Measurements from ENCODE around the gene ZNF212.

The ZNF212 gene

DNA sequence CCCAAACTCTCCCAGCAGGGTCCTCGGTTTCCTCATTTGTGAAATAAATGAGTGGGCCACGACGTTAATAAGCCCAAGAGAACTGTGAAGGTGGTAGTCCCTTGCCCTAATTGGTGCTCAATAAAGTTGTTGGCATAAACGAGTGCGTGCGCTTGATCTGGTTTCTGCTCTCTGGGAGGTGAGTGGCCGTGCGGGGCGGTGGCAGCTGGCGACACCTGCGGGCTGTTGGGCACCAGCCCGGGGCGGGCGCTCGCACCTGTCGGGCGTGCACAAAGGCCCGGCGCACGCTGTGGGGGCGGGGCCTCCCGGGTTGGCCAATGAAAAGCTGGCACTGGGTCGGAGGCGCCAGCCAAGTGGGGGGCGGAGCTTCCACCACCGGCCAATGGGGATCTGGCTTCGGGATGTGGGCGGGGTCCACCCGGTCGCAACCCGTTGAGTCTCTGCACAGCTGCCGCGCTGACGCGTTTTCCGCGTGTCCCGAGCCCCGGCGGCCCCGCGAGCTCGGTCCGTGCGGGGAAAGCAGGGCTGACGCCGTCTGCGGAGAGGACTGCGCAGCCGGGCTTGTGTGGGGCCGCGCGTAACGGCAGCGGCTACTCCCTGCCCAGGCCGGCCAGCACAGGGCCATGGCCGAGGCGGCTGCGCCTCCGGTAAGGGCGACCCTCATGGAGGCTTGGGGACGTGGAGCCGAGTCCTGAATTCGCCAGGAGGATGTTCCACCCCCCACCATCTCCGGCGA is 45.6 kb downstream of the ZNF212 start:
- DNase-seq (ENCODE audit: low read depth) = peak; percentile 95

DNA sequence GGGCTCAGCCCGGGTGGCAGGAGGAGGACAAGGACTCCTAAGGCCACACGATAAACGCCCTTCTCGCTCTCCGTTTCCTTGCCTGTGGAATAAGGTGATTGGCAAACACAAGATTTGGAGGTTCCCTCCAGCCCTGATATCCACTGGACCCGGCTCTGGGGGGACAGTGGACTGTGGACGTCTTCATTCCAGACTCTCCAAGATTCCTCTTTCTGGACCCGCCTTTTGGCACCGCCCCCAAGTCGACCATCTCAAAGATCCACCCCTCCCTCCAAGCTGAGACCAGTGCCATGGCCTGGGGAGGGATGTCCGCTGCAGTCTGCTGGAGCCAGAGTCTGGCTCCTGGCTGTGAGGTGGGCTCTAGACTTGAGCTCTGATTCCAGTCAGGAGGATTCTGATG is 46.2 kb downstream of the ZNF212 start:
- no peak for DNase-seq (ENCODE audit: low read depth)

DNA sequence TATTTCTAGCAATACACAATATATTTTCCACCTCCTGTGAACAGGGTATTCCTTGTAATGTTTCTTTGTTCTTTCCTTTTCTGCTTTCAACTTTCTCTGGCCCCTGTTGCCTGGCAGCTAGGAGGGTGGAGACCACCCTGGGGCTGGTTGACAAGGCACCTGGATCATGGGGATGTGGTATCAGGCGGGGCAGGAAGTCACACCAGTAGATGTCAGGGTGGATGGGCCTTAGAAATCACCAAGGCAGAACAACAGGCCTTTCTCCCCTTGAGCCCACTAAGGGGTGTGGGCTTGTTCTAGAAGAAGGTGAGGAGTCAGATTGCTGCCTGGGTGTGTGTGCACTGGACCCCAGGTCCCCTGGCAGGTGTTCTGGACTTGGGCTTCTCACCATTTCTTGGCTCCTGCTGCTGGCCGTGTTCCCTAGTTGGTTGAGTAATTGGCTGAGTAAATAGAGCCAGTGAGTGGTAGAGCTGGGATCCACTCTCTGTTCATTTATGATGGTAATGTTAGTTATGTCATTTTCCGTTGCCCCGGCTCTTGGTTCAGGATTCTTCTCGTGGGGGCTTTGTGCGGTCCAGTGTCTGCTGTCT is 47.5 kb downstream of the ZNF212 start:
- DNase-seq (ENCODE audit: low read depth) = no peak

DNA sequence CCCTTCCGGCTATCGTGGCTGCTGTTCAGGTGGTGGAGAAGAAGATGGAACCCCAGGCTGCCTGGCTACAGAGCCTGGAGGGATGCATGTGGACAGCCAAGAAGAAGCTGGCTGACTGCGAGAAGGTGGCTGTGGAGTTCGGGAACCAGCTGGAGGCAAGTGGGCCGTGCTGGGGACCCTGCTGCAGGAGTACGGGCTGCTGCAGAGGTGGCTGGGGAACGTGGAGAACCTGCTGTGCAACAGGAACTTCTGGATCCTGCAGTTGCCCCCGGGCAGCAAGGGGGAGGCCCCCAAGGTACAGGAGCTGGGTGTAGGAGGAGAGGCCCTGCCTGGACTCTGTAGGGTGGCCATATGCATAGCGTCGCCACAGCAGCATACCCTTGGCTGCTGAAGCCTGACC is 48.2 kb downstream of the ZNF212 start:
- no peak for DNase-seq (ENCODE audit: low read depth)

DNA sequence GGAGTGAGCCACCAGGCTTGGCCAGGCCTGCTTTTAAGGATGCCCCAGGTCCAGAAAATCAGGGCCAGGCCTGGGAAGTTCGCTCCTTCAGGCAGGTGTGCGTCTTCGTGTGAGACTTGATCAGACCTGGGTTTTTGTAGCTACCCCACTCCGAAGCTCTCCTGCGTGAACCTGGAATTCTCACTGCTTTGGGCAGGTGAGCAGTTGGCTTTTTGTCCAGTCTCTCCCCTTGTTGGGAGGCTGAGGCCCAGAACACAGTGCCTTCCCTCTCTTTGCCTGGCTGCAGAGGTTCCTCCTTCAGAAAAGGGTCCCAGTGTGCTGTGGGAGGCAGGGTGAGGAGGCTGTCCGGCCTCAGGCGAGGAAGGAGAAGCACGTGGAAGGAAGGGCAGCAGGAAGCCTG is 49.8 kb downstream of the ZNF212 start:
- DNase-seq (ENCODE audit: low read depth) = no peak

DNA sequence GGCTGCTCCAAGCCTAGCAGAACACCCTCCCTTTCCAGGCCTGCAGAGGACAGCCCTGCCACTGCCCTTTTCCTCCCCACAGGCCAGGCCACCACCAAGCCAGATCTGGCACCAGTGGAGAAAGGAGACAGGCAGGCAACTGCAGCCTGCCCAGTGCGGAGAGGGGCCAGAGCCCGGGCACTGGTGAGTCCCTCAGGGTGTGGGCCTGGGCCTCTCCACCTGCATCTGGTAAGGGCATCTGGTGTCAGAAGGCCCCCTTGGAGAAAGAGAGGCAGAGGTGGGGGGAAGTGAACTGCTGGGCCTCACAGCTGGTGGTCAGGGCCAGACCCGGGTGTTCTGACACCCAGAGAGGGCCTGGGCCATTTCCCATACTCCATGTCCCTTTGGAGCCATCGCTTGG is 50.4 kb downstream of the ZNF212 start:
- no peak for DNase-seq (ENCODE audit: low read depth)

DNA sequence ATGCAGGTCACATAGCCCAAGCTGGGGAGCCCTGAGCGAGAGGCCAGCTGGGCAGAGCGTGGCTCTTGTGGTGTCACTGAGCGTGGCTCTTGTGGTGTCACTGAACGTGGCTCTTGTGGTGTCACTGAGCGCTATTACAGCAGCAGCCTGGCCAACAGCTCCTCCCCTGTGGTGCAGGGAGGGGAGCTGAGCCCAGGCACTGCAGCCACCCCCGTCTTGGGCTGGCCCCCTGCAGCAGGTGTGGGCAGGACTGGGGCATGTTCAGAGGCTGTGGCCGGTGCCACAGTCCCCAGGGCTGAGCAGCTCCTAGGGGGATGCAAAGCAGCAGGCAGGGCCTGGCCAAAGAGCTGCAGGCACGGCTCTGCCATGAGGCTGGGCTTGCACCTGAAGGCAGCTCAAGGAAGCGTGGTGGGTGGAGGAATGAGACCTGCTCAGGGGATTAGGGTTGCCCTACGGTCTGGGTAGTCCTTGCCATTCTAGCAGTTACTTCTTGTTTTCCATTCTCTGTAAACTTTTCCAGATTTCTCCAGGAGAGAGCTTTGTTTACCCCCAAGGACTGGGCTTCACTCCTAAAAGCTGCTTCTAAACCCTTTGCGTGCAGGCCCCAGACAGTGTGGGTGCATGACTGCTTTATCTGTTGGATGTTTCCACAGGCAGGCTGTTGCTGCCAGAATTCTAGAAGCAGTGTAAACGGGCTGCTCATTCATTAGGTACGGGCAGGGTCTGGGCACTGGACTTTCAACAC is 51.8 kb downstream of the ZNF212 start:
- no peak for DNase-seq (ENCODE audit: low read depth)

DNA sequence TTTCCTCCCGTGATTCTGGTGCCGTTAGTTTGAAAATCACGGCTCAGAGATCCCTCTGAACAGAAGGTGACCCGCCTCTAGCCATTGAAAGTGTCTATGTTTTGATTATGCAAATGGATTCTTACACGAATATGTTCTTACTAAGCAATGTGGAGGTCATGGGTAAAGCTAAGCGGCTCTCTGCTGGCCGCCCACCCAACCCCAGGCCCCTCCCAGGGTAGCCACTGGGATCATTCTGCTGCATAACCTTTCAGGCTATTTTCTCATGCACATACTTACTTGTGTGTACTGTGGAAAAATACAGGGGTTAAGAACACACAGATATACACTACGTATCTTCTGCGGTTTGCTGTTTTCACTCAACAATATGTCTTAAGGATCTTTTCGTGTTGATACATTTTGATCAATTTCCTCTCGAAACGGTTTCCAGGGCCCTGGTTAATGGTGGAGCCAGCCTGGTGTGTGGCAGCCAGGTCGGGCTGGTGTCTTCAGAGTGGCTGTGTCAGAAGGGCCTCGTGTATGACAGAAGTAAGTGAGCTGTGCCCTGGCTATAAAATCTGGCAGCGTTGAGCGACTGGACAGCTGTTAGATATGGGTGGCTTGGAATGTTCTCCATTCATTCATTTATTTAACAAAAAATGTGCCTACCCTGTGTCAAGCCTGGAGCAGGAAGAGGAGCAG is 52.5 kb downstream of the ZNF212 start:
- DNase-seq (ENCODE audit: low read depth) = no peak

DNA sequence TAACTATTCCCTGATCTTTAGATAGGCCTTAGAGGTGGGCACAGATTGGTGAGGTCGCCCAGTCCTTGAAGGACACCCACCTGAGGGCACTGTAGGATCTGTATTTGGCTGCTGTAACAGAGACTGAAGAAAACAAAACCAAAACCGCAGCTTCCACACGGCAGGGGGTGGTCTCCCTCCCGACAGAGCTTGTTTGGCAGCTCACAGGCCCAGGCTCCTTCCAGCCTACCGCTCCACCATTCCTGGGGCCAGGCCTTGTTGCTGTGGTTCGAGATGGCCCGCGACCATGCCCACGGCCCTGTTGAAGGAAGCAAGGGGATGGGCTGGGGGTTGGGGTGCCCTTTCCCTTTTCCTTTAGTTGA is 53.0 kb downstream of the ZNF212 start:
- no peak for DNase-seq (ENCODE audit: low read depth)

DNA sequence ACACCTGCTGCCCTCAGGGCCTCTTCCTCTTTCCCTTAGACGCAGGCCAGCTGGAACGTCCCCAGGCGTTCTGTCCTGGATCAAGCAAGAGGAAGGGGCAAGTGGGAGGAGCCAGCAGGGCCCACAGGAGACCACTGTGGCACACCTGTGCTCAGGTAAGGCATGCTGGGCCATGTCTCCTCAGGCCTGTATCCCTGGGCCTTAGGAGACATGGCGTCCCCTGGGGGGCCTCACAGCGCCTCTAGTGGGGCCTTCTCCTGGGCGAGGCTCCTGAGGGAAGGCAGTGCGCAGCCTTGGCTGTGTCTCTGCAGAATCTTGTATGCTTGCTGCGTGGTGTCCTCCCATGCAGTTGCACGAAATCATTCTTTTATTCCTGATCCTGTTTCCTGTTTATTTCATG is 53.9 kb downstream of the ZNF212 start:
- DNase-seq (ENCODE audit: low read depth) = no peak

DNA sequence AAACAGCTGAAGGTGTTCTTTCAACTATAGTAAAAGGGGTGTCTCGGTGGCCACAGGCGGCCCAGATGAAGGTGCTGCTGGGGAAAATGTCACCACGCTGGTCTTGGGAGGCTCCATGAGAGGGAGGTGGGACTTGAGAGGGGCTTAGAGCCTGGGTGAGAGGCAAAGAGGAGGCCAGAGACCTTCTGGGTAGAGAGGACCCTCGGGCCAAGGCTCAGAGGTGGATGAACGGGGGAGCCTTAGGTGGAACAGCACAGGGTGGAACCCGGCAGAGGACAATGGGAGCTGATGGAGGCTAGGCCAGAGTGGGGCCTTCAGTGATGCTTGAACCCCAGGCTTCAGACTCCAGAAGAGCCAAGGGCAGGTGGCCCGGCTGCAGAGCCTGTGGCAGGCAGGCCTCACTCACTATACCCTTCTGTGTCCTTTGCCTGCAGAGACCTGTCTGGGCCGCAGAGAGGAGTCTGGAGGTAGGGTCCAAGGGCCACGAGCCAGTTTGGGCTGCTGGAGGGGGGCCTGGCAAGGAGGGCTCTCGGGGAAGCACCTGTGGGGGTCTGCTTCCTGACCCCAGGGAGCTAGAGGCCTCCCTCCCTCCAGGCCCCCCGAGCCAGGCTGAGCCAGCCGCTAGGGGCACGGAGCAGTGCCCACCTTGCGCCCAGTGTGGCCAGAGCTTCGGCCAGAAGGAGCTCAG is 54.6 kb downstream of the ZNF212 start:
- DNase-seq (ENCODE audit: low read depth) = no peak

DNA sequence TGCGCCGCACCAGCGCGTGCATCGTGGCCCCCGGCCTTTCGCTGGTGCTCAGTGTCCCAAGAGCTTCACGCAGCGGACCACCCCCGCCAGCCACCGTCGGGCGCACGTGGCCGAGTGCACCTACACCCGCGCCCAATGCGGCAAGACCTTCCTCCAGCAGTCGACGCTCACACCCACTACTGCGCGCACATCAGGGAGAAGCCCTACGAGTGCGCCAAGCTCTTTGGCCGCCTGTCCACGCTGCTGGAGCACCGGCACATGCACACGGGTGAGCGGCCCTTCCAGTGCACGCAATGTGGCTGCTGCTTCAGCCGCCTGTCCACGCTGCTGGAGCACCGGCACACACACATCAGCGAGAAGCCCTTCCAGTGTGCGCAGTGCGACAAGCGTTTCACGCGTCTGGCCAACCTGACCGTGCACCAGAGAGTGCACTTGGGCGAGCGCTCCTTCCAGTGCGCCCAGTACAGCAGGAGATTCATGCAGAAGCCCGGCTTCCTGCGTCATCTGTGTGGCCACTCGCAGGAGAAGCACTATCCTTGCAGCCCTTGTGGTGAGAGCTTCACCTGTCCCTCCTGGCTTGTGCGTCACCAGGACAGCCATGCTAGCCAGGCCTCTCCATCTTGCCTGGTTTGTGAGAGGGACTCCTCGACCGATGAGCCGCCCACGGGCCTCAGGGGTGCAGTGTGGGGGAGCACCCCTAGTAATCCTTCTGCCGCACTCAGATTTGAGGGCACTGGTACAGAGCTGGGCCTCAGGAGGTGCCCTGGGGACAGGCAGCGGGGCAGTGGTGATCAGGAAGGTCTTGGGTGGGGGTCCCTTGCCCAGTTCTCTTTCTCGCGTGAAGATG is 55.4 kb downstream of the ZNF212 start:
- DNase-seq (ENCODE audit: low read depth) = no peak

DNA sequence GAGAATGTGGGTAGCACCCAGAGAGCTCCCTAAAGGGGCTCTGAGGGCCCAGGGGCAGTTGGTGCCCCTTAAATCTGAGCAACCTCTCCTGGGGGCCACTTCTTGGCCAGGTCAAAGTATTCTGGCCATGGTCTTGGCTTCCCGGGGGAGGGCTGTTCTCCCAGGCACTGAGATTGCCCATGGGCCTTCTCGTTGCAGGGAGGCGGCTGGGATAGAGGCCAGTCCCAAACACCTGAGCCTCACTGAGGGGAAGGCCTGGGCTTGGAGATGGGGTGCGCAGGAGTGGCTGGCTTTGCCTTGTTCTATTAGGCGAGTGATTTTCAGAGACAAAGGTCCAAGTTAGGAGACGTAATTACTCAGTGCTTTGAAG is 56.0 kb downstream of the ZNF212 start:
- DNase-seq (ENCODE audit: low read depth) = no peak

DNA sequence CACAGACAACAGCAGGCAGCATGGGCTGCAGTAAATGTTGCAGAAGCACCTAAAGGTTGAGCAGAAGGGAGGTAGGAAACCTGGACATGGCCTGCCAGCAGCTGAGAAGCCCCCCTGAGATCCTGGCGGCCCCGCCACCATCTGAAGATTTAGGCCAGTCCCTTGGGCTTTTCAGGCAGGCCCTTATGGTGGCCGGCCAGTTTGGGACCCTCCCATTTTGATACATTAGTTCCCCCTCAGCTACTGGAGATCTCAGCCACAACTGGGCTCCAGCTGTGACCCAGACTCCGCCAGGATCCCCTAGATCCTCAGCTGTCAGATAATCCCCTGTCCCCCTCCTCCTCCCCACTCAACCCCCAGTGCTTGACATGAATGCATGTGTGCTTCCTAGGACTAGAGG is 56.9 kb downstream of the ZNF212 start:
- no peak for DNase-seq (ENCODE audit: low read depth)

DNA sequence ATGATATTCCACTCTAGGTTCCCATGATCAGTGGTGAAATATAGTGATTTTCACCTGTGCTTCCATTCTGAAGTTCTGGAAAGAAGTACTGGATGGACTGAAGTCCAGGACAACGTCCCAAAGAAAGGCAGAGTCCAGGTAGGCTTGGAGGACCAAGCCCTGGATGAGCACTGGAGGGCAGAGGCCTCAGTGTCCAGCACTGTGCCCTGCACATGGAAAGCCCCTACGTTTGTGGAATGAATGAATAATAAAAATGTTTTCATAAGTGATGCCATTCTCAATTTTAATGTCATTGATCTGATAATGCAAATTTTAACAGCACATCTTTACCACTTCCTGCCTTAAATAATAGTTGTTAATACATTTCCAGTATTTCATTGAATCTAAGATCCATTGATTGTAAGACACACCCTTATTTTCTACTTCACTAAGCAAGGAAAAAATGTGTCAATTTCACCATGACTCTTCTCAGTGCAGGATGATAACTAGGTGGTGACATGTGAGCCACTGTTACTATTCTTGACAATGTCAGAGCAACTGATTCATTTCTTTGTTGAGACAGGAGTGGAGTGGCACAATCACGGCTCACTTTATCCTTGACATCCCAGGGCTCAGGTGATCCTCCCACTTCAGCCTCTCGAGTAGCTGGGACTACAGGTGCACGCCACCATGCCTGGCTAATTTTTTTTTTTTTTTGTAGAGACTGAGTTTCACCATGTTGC is 57.7 kb downstream of the ZNF212 start:
- DNase-seq (ENCODE audit: low read depth) = no peak

DNA sequence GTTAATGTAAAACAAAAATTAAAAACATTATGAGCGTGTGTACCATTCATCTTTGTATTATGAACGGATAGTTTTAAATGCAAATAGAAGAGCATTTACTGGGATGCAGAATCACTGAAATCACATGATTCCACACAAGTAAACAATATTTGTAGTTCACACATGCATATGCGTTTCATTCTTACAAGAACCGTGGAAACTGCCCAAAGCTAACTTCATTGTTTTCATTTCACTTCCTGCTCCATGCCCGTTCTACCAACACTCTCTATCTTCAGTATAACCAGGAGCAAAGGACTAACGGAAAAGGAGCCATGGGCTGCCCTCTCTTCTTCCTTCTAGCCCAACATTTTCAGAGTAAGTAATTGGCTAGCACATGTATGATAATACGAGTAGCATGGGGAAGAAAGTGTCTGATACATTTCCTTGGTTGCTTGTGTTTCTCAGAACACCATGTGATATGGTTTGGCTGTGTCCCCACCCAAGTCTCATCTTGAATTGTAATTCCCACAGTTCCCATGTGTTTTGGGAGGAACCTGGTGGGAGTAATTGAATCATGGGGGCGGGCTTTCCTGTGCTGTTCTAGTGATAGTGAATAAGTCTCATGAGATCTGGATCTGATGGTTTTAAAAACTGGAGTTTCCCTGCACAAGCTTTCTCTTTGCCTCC is 61.3 kb downstream of the ZNF212 start:
- no peak for DNase-seq (ENCODE audit: low read depth)

DNA sequence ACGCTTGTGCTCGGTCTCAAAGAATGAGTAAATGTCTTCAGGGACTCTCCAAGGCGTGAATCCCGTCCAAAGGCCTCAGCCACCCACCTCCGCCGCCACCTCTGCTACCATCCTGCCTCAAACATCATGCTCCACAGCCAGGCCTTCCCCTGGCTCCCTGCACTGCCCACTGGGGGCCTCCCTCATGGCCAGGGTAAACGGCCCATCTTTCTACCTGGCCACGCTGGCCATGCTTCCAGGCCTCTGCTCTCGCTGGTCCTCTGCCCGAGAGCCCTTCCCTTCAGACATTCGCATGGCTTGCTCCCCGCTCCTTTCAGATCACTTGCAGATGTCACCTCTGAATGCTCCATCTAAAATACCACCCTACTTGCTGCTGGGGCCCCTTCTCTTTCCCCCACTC is 62.8 kb downstream of the ZNF212 start:
- no peak for DNase-seq (ENCODE audit: low read depth)

DNA sequence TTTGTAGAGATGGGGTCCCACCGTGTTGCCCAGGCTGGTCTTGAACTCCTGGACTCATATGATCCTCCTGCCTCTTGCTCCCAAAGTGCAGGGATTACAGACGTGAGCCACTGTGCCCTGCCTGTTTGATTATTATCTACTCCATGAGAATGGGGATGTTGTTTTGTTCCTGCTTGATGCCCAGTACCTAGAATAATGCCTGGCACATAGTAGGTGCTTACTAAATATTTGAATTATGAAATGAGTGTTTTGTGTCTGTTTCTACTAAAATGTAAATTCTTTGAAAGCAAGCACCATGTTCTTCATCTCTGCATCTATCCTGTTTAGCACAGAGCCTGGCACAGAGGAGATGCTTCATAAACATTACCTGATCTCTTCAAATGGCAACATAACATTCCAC is 63.4 kb downstream of the ZNF212 start:
- no peak for DNase-seq (ENCODE audit: low read depth)

DNA sequence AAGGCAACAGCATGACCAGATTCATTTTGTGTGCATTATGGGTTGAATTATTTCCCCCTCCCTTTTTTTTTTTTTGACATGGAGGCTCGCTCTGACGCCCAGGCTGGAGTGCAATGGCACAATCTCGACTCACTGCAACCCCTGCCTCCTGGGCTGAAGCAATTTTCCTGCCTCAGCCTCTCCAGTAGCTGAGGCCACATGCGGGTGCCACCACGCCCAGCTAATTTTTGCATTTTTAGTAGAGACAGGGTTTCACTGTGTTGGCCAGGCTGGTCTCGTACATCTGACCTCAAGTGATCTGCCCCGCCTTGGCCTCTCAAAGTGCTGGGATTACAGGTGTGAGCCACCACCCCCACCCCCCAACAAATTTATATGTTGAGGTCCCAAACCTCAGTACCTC is 64.6 kb downstream of the ZNF212 start:
- no peak for DNase-seq (ENCODE audit: low read depth)

Measured in stimulated activated CD8-positive, alpha-beta memory T cell treated with anti-CD3 and anti-CD28 coated beads, Interleukin-15, amount 100 ng/mL, for 1 hour (primary cell).